H1 (cell line): ENCODE results near the gene GNAI2. TPM values are rescaled to one million over a fixed set of nuclear protein-coding genes. Genes with fewer than 3 reads are reported as not detected.

Experiments
- ASH2L ChIP-seq: fragments of 200-600, 300-600 bp; sonication (generic); IDR thresholded peaks from one replicate; pipeline ENCODE4 v1.7.1; 2017; ENCODE audit warnings: low read length
- CHD7 ChIP-seq: fragments of 300-600 bp; sonication (generic); IDR thresholded peaks from 2 replicates; pipeline ENCODE4 v1.7.1; 2012; ENCODE audit warnings: low read length, moderate library complexity, mild to moderate bottlenecking, inconsistent platforms; ENCODE audit not compliant: insufficient replicate concordance
- EZH2 ChIP-seq: fragments of 200-600 bp; sonication (generic); IDR thresholded peaks from 2 replicates; pipeline ENCODE4 v1.7.1; 2012; ENCODE audit warnings: low read depth, mild to moderate bottlenecking, moderate library complexity, low read length, inconsistent platforms; ENCODE audit not compliant: severe bottlenecking
- GABPA ChIP-seq: IDR thresholded peaks from 2 replicates; pipeline ENCODE4 v1.6.1; 2011; ENCODE audit warnings: mild to moderate bottlenecking, low read length, moderate library complexity, borderline replicate concordance; ENCODE audit not compliant: insufficient read depth
- SP1 ChIP-seq: IDR thresholded peaks from 2 replicates; pipeline ENCODE4 v1.6.1; 2011; ENCODE audit warnings: low read depth, low read length
- SP2 ChIP-seq: IDR thresholded peaks from 2 replicates; pipeline ENCODE4 v1.6.1; 2012; ENCODE audit warnings: mild to moderate bottlenecking, low read length, inconsistent platforms
- SP4 ChIP-seq: IDR thresholded peaks from 2 replicates; pipeline ENCODE4 v1.6.1; 2012; ENCODE audit warnings: low read length, inconsistent platforms
- TAF1 ChIP-seq: IDR thresholded peaks from 2 replicates; pipeline ENCODE4 v1.6.1; 2011; ENCODE audit warnings: mild to moderate bottlenecking, low read depth, low read length
- TCF12 ChIP-seq: IDR thresholded peaks from 2 replicates; pipeline ENCODE4 v1.6.1; 2011; ENCODE audit warnings: low read depth, mild to moderate bottlenecking, low read length
- USF2 ChIP-seq: IDR thresholded peaks from 2 replicates; pipeline ENCODE4 v1.6.1; 2011; ENCODE audit warnings: low read length, improper control_type of control experiment
- polyA plus RNA-seq, 7 experiments: library from polyadenylated mRNA; depleted of rRNA in 3 of 7; stranded (reverse) in 5 of 7; unstranded in 2 of 7; fragments of >200 nt in 5 of 7; fragments of 200-250 nt in 2 of 7; gene quantifications; 1 replicate in 5 of 7; 2 replicates in 1 of 7; 4 replicates in 1 of 7; pipeline versions ENCODE4 v1.2.1 to v1.2.3, GENCODE V29; 2011 to 2013; ENCODE audit warnings: missing spikeins in 2 of 7, mixed read lengths in 2 of 7
- total RNA-seq: library from RNA; stranded (reverse); fragmentation: NEBNext Ultra II Directional; extraction: Animal tissue kit (Norgen Biotek cat#: 25700); gene quantifications from 2 replicates; pipeline ENCODE4 v1.2.1, GENCODE V29; 2021

Gene GNAI2
- total and polyA plus RNA-seq, 2 of the 8 experiments (the other 6 are each of a cell fraction or from before 2014, with no cell fraction given), result 168 to 539 TPM

- no peak for TF ChIP-seq CHD7
- TF ChIP-seq TAF1, result no peak
- no peak for TF ChIP-seq USF2
- no peak for TF ChIP-seq SP1
- no peak for TF ChIP-seq EZH2
- no peak for TF ChIP-seq TCF12
- TF ChIP-seq ASH2L, result no peak
- no peak for TF ChIP-seq SP4
- no peak for TF ChIP-seq SP2
- no peak for TF ChIP-seq GABPA
- TF ChIP-seq, all 59 proteins: peak for 0
Observed at GRCh38 chr3:50262778-50263177, 26.8 kb downstream of the GNAI2 start (continued).
